NCI-H1105 (cell line): ENCODE results near the gene GOLIM4.
A peak's percentile ranks its signal among the peaks of the same experiment; 100 is the strongest.
"Not testable (repeated sequence)": the region's sequence is repeated elsewhere in the genome, so short reads cannot be mapped to it uniquely, and the experiment has no call there.

ENCODE experiments used
- DNase-seq: peaks from one replicate; lab custom pipeline; 2025; lab: John Stamatoyannopoulos, UW

GOLIM4 gene, protein sequence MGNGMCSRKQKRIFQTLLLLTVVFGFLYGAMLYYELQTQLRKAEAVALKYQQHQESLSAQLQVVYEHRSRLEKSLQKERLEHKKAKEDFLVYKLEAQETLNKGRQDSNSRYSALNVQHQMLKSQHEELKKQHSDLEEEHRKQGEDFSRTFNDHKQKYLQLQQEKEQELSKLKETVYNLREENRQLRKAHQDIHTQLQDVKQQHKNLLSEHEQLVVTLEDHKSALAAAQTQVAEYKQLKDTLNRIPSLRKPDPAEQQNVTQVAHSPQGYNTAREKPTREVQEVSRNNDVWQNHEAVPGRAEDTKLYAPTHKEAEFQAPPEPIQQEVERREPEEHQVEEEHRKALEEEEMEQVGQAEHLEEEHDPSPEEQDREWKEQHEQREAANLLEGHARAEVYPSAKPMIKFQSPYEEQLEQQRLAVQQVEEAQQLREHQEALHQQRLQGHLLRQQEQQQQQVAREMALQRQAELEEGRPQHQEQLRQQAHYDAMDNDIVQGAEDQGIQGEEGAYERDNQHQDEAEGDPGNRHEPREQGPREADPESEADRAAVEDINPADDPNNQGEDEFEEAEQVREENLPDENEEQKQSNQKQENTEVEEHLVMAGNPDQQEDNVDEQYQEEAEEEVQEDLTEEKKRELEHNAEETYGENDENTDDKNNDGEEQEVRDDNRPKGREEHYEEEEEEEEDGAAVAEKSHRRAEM

DNA sequence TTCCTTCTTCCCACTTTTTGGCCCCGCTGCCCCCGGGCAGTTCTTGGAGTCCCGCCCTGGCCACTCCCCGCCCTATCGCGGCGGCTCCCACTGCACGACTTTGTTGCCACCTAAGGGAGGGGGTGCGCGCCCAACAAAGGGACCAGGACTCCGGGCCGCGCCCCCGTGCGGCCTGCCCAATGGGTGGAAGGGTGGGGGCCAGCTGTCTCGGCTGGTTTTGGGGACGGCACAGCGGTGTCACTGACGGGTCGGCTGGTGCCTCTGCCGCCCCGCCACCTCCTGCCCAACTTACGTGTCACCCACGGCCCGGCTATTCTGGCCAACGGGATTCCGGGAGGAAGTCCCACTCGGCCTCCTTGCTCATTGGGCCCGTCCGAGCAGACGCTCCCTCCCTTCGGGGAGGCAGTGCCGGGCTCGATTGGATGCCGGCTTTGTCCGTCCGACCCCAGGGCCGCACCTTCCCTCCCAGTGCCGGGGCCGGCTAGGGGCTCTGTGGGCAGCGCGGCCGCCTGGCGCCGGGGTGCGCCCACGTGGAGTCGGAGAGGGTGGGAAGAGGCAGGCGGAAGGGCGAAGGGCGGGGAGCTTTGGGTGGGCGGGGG is at the start of gene GOLIM4:
TSS of gene GOLIM4 (minus strand) at position 314 of the 599 bp plus-strand sequence. CDS start 639 bp downstream, outside the sequence.
- DNase-seq: peak; percentile 98

DNA sequence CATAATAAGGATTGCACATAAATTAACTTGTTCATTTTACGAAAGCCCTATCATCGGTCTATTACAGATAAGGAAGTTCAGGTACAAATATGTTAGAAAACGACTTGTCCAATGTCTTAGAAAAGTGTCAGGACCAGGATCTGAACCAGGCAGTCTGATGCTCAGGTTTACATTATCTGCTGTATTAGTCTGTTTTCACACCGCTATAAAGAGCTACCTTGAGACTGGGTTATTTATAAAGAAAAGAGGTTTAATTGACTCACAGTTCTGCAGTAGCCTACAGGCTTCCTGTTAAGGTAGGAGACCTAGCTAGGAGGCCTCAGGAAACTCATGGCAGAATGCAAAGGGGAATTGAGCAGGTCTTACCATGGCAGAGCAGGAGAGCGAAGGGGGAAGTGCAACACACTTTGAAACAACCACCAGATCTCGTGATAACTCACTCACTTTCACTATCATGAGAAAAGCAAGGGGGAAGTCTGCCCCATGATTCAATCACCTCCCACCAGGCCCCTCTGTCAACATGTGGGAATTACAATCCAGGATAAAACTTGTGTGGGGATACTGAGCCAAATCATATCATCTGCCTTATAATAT is 45.8 kb upstream of the GOLIM4 start:
- DNase-seq: no peak

DNA sequence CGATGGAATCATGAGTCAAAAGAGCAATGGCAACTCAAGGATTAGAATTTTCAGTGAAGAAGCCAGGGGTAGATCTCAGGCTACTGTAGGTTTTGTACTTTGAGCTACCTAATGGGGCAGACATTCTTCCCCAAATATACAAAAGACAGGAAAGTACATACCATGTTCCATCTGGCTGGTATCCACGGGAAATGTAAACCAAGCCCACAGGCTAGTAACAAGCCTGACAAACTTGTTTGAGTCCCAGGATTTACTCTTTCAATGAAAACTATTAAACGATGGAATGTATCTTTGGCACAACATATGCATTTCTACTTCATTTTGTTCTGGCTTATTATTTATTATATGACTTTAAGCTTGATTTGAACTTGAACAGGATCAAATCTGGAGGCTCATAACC is 44.2 kb upstream of the GOLIM4 start:
- DNase-seq: no peak

DNA sequence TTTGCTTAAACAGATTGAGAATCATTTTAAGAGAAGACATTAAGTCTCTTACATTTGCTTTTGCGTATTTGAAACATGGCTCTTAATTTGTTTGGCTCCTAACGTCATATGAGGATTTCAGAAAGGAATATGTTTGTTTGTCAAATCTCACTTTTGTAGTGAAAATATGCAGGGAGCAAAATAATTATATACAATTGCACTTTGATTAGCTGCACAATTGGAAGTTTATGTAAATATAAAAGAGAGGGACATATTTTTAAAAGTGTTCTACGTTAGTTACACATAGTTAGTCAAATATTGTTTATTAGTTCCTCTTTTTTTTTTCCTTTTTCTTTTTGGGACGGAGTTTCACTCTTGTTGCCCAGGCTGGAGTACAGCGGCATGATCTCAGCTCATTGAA is 42.7 kb upstream of the GOLIM4 start:
- DNase-seq: no peak

DNA sequence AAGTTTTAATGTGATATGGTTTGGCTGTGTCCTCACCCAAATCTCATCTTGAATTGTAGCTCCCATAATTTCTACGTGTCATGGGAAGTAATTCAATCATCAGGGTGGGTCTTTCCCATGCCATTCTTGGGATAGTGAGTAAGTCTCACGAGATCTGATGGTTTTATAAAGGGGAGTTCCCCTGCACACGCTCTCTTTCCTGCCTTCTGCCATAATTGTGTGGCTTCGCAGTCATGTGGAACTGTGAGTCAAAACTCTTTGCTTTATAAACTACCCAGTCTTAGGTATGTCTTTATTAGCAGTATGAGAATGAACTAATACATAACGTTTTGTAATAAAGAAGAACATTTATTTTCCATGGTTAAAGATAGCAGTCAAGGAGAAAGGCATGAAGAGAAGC is 39.2 kb upstream of the GOLIM4 start:
- DNase-seq: no peak

DNA sequence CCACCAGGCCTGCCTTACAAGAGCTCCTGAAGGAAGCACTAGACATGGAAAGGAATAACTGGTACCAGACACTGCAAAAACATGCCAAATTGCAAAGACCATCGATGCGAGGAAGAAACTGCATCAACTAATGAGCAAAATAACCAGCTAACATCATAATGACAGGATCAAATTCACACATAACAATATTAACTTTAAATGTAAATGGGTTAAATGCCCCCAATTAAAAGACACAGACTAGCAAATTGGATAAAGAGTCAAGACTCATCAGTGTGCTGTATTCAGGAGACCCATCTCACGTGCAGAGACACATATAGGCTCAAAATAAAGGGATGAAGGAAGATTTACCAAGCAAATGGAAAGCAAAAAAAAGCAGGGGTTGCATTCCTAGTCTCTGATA is 34.5 kb upstream of the GOLIM4 start:
- DNase-seq: not testable (repeated sequence)

- not testable (repeated sequence) for DNase-seq
Observed at GRCh38 chr3:168128463-168128862, 32.7 kb upstream of the GOLIM4 start.

DNA sequence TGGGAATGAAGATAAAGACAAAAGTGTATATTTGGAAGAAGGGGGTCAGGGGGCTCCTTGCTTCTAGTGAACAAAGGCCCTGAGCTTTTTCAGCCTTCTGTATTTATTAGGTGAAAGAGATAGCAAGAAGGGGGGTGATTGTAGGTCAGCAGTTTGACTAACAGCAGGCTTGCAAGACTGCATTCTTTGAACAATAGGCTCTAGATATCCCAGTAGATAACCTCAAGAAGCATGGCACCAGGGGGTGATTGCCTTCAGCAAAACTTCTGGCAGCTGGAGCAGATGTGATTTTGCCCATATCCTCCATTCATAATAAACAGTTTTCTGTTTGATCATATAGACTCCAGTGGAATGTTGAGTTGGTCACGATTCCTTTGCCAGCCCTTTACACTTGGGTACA is 31.7 kb upstream of the GOLIM4 start:
- no peak for DNase-seq

- DNase-seq: no peak
Observed at GRCh38 chr3:168124791-168125190, 29.1 kb upstream of the GOLIM4 start.

GRCh38 chr3:168124291-168124690 is 28.6 kb upstream of the GOLIM4 start:
- no peak for DNase-seq

DNA sequence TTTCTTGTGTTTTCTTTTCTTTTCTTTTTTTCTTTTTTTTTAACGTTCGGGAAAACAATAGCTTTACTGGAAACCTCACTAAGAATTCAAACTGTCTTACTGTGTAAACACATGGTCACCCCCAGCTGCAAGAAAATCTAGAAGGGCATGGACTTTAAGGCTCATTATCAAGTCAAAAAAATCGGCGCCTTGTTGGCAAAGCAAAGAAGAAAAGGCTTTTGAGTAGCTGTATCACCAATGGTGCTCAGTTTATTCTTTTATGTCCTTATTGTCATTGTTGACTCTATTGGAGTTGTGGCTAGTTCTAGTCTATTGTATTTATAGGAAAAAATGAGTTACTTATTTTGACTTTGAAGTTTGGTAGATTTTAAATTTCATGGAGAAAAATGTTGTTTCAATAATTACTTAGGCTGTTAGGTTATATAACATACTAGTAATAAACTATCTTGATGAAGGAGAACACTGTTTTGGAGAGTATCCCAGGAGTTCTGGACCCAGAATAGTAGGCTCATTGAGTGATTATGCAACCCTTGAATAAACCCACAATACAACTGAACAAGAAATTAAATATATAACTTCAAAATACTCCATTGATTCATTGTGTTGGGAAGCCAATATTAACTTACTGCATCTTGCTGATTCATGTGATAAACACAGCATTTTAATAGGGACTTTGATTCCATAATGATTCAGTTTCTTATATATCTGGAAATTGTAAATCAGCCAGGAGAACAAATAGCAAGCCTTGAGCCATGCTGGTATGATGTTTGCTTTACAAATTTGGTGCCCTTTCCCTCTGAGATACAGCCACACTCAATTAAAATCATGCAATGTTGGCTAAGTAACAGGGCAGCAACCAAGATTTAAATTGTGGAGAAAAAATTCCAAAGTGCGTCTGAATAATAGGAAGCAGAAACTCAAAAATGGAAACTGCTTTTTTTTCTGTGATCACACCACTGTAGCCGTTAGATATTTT is 27.8 kb upstream of the GOLIM4 start:
- DNase-seq: no peak

- DNase-seq: no peak
Observed at GRCh38 chr3:168121184-168122017, 25.7 kb upstream of the GOLIM4 start.

DNA sequence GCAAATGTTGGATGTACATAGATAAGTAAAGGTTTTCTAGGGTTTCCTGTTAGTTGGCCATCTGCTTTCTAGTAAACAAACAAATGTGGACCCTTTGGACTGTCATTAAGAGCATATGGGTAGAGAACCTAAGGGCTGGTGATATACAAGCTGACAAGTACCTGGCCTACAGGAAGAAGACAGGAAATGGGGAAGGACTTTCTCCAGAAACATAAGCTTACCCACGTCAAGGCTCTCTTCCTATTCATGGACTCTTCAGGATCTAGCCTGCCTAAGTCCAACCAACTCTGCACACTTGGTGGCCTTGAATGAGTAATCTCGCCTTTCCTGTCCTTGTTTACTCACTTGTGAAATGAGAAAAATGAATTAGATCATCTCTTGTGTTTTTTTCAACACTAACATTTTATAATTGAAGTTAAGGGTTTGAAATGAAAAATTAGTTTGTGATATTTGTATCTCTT is 22.2 kb upstream of the GOLIM4 start:
- no peak for DNase-seq

DNA sequence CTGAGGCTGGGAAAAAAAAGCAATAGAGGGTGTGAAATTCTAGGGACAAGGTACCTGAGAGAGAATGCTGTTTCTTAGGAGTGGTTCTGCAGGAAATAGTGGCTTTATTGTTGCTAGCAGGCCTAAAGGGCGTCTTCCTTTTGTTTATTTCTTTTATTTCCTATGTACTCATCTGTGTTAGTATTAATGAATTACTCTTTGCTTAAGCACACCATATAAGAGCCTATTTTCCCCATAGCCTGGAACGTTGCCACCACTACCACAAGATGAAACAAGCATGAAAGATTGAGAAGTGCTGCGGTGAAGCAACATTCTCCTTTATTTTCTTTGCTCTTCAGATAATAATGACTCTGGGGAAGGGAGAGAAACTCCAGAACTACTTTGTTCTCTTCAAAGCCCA is 21.3 kb upstream of the GOLIM4 start:
- DNase-seq: peak; percentile 78

DNA sequence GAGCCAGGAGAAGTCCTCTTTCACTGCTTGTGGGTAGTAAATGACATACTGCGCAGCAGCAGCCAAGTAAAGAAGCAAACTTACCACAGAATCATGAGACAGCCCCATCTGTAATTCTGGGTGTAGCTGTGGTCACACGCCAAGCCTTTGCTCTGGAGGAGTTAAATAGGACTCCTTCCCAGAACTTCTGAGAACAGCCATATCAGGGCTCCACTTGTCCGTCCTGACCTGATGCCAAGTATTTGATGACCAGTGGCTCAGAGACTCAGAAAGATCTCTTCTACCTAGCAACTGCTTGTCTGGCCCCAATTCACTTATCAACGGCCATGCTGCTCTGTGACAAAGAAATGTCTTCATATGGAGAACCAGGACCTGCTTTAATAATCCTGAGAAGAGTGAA is 20.6 kb upstream of the GOLIM4 start:
- no peak for DNase-seq

GRCh38 chr3:168113848-168114247 is 18.1 kb upstream of the GOLIM4 start:
- DNase-seq: no peak

GRCh38 chr3:168112894-168113293 is 17.2 kb upstream of the GOLIM4 start:
- DNase-seq: no peak

DNA sequence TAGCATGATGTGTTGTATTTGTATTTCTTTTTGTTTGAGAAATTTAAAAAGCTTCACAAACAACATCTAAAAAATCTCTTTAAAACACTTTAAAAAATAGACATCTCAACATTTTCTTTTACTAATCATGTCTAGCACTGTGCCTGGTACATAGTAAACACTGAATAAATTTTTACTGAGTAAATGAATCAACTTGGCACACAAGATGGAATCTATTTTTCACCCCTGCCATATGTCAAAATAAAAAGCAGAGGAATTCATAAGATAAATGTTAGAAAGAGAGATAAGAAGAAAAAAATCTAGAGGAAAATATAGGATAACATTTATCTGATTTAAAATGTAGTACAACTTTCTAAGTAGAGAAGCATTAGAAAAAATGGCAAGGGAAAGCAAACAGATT is 8.6 kb upstream of the GOLIM4 start:
- DNase-seq: no peak

DNA sequence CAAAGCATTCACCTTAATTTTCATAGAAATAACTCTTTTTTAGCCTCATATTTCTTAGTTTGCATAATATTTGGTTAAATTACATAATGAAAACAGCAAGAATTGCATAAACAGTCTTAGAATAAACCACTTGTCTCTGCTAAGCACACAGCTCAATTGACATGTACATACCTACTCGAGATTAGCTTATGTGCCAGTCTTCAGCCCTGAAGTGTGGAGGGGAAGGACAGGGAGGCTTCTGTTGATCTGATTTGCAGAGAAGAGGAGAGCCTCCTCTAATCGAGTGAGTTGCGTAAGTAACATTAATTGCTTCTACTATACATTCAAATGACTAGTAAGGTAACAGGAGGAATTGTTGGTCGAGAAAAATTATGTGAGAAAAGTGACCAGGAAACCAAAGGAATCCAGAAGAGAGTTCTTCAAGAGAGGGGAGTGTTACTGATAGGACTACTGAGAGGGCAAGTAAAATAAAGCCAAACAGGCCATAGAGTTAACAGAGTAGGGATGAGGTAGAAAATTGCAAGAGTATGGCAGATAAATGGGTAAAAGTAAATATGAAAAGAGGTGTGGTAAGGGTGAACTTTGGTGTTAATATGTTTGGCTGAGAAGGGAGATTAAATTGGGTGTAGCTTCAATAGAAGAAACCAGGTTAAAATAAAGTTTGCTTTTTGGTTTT is 7.1 kb upstream of the GOLIM4 start:
- DNase-seq: no peak
